Spleen (tissue), 7 donors: ENCODE results near the gene ATP6V0A4.

Experiments used
- CTCF ChIP-seq, 11 experiments: fragments of 200-600 bp in 7 of 11; fragments of 450-650 bp in 4 of 11; sonication (generic) in 4 of 11; IDR thresholded peaks in 8 of 11; conservative IDR thresholded peaks in 3 of 11; 1 replicate in 7 of 11; 2 replicates in 4 of 11; pipeline versions ENCODE4 v1.4.0 to v1.8.0; 2016 to 2021; ENCODE audit warnings: antibody characterized with exemption in 11 of 11, inconsistent platforms in 4 of 11, mild to moderate bottlenecking in 1 of 11
- POLR2A ChIP-seq, 3 donors: fragments of 450-650 bp; IDR thresholded peaks; one replicate each; pipeline ENCODE4 v1.5.1; 2017; ENCODE audit warnings: antibody characterized with exemption in 3 of 3, mild to moderate bottlenecking in 1 of 3
- POLR2AphosphoS5 ChIP-seq, 3 donors: sonication (generic); formaldehyde crosslinking; IDR thresholded peaks; one replicate each; pipeline ENCODE4 v1.5.1; 2017; ENCODE audit warnings: antibody characterized with exemption in 3 of 3
- donor health status: DM: no; HTN: no; CAD: no; lungs with moderate emphysema.
- donor health status: DM: no; HTN: no; CAD: no.
- donor health status: DM: no; HTN: no; CAD: no.

DNA sequence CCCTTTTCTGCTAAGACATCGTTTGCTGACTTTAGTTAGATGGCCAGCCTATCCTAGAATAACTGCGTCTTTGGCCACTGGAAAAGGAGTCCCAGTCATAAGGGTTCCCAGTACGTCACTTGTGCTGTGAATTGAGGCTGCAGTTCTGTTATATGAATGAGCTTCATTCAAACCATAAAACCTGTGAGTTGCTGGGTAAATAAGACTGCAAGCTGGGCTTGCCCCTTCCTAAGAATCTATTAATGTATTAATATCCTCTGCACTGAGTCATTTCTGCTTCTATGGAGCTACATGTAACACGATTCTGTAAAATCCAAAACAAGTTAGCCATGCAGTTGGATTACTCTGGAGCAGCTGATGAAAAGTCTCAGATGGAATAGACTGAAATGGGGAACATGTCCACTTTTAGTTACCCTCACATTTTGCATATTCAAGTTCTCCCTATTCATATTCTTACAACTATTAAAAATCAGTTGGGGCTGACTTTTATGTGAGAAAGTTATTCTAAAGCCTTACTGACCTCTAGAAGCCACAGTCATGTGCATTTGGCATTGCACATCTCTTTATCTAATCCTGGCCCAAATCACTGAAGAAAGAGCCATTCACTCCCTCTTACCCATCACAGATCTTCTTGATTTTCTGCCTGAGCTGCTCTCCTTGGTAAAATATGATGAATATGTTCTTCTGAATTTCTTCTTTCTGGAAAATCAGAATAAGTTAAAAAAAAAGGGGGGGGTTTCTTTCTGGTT, 42.0 kb downstream of the ATP6V0A4 start:
- TF ChIP-seq POLR2A (IDR thresholded peaks at IDR 0.05) = no peak
- no peak for TF ChIP-seq CTCF (IDR thresholded peaks at IDR 0.05 in 8 of 11, conservative IDR thresholded peaks at IDR 0.05 in 3 of 11)
- no peak for TF ChIP-seq POLR2AphosphoS5 (IDR thresholded peaks at IDR 0.05)
